GM19468 (cell line): ENCODE data around the gene SMAD7.

Experiments
- ATAC-seq: cut with Tn5 transposase; IDR thresholded peaks from one replicate; pipeline ENCODE4 v1.9.1; 2021; ENCODE audit warnings: mild to moderate bottlenecking, moderate library complexity, moderate number of reproducible peaks; ENCODE audit not compliant: unreplicated experiment; ENCODE audit errors: extremely low read depth

The SMAD7 gene

GRCh38 chr18:48921305-48922225 lies 29.2 kb downstream of the SMAD7 start:
- ATAC-seq, result no peak

GRCh38 chr18:48920408-48921038 lies 30.2 kb downstream of the SMAD7 start:
- ATAC-seq, result no peak

GRCh38 chr18:48919547-48919946 lies 31.2 kb downstream of the SMAD7 start:
- ATAC-seq, result no peak

- ATAC-seq, result no peak
Observed at GRCh38 chr18:48918660-48919456, 31.9 kb downstream of the SMAD7 start.

GRCh38 chr18:48917579-48918517 lies 32.9 kb downstream of the SMAD7 start:
- ATAC-seq, result no peak

- no peak for ATAC-seq
Observed at GRCh38 chr18:48915626-48916425, 34.9 kb downstream of the SMAD7 start.

- no peak for ATAC-seq
Observed at GRCh38 chr18:48914581-48915251, 36.0 kb downstream of the SMAD7 start.

- no peak for ATAC-seq
Observed at GRCh38 chr18:48913775-48914174, 37.0 kb downstream of the SMAD7 start.

- no peak for ATAC-seq
Observed at GRCh38 chr18:48913201-48913600, 37.6 kb downstream of the SMAD7 start.

- no peak for ATAC-seq
Observed at GRCh38 chr18:48910972-48911545, 39.7 kb downstream of the SMAD7 start.

- ATAC-seq, result no peak
Observed at GRCh38 chr18:48909721-48910120, 41.0 kb downstream of the SMAD7 start.

GRCh38 chr18:48908916-48909315 lies 41.8 kb downstream of the SMAD7 start:
- ATAC-seq, result no peak

- ATAC-seq, result no peak
Observed at GRCh38 chr18:48905513-48905912, 45.3 kb downstream of the SMAD7 start.

GRCh38 chr18:48904847-48905394 lies 45.8 kb downstream of the SMAD7 start:
- no peak for ATAC-seq

GRCh38 chr18:48904091-48904490 lies 46.7 kb downstream of the SMAD7 start:
- ATAC-seq, result no peak

GRCh38 chr18:48902856-48903601 lies 47.7 kb downstream of the SMAD7 start:
- ATAC-seq, result no peak
